ENCODE measurements around the gene TXNRD1.

The TXNRD1 gene

GRCh38 chr12:104345234-104346066 lies 129.9 kb downstream of the TXNRD1 start:
- no peaks in the 10 kb centered on the region for H3K27me3 ChIP-seq (ENCODE audit: control insufficient read depth, insufficient read depth, low read length)
- TF ChIP-seq CTCF (IDR thresholded peaks at IDR 0.05): no peak
- no peak overlapping the region for H3K4me2 ChIP-seq (ENCODE audit: low read length)
- no peak overlapping the region for H3K9ac ChIP-seq
- H3K4me1 ChIP-seq: no peaks in the 10 kb centered on the region
- H3K4me3 ChIP-seq (ENCODE audit: low read depth, low read length): no peak overlapping the region
- no peak overlapping the region for H2AFZ ChIP-seq
- no peaks in the 10 kb centered on the region for H3K79me2 ChIP-seq
- no peaks in the 10 kb centered on the region for H3K9me3 ChIP-seq (ENCODE audit: control insufficient read depth, low read length)
- no peaks in the 10 kb centered on the region for H3K36me3 ChIP-seq (ENCODE audit: control insufficient read depth, insufficient read depth, low read length)
- no peak overlapping the region for H3K27ac ChIP-seq

GRCh38 chr12:104347374-104348075 lies 131.9 kb downstream of the TXNRD1 start:
- no peaks in the 10 kb centered on the region for H3K36me3 ChIP-seq (ENCODE audit: control insufficient read depth, insufficient read depth, low read length)

GRCh38 chr12:104348283-104348993 lies 132.9 kb downstream of the TXNRD1 start:
- H3K4me2 ChIP-seq (ENCODE audit: low read length): no peak overlapping the region
- TF ChIP-seq CTCF (IDR thresholded peaks at IDR 0.05): no peak
- no peaks in the 10 kb centered on the region for H3K36me3 ChIP-seq (ENCODE audit: control insufficient read depth, insufficient read depth, low read length)
- H3K27ac ChIP-seq: no peak overlapping the region
- H2AFZ ChIP-seq: no peak overlapping the region
- no peak overlapping the region for H3K9ac ChIP-seq
- no peak overlapping the region for H3K4me3 ChIP-seq (ENCODE audit: low read depth, low read length)
- no peaks in the 10 kb centered on the region for H3K4me1 ChIP-seq
- H3K79me2 ChIP-seq: no peaks in the 10 kb centered on the region
- no peaks in the 10 kb centered on the region for H3K9me3 ChIP-seq (ENCODE audit: control insufficient read depth, low read length)
- no peaks in the 10 kb centered on the region for H3K27me3 ChIP-seq (ENCODE audit: control insufficient read depth, insufficient read depth, low read length)

More at GRCh38 chr12:104347374-104348075, 131.9 kb downstream of the TXNRD1 start:
- H2AFZ ChIP-seq: no peak overlapping the region
- H3K9me3 ChIP-seq (ENCODE audit: control insufficient read depth, low read length): no peaks in the 10 kb centered on the region
- H3K27me3 ChIP-seq (ENCODE audit: control insufficient read depth, insufficient read depth, low read length): no peaks in the 10 kb centered on the region
- no peak overlapping the region for H3K9ac ChIP-seq
- H3K4me3 ChIP-seq (ENCODE audit: low read depth, low read length): no peak overlapping the region
- H3K79me2 ChIP-seq: no peaks in the 10 kb centered on the region
- H3K4me2 ChIP-seq (ENCODE audit: low read length): no peak overlapping the region
- TF ChIP-seq CTCF (IDR thresholded peaks at IDR 0.05): no peak
- no peaks in the 10 kb centered on the region for H3K4me1 ChIP-seq
- H3K27ac ChIP-seq: no peak overlapping the region

- no peaks in the 10 kb centered on the region for H3K9me3 ChIP-seq (ENCODE audit: control insufficient read depth, low read length)
- H2AFZ ChIP-seq: no peak overlapping the region
- no peaks in the 10 kb centered on the region for H3K79me2 ChIP-seq
- no peak overlapping the region for H3K4me3 ChIP-seq (ENCODE audit: low read depth, low read length)
- no peak for TF ChIP-seq CTCF (IDR thresholded peaks at IDR 0.05)
- H3K36me3 ChIP-seq (ENCODE audit: control insufficient read depth, insufficient read depth, low read length): no peaks in the 10 kb centered on the region
- H3K27me3 ChIP-seq (ENCODE audit: control insufficient read depth, insufficient read depth, low read length): no peaks in the 10 kb centered on the region
- H3K27ac ChIP-seq: no peak overlapping the region
- H3K4me1 ChIP-seq: no peaks in the 10 kb centered on the region
- no peak overlapping the region for H3K9ac ChIP-seq
- H3K4me2 ChIP-seq (ENCODE audit: low read length): no peak overlapping the region
Measured at GRCh38 chr12:104348994-104349494, 133.5 kb downstream of the TXNRD1 start.

All from parathyroid adenoma (tissue), 2 donors.